ENCODE results near the gene CEP170B.

DNA sequence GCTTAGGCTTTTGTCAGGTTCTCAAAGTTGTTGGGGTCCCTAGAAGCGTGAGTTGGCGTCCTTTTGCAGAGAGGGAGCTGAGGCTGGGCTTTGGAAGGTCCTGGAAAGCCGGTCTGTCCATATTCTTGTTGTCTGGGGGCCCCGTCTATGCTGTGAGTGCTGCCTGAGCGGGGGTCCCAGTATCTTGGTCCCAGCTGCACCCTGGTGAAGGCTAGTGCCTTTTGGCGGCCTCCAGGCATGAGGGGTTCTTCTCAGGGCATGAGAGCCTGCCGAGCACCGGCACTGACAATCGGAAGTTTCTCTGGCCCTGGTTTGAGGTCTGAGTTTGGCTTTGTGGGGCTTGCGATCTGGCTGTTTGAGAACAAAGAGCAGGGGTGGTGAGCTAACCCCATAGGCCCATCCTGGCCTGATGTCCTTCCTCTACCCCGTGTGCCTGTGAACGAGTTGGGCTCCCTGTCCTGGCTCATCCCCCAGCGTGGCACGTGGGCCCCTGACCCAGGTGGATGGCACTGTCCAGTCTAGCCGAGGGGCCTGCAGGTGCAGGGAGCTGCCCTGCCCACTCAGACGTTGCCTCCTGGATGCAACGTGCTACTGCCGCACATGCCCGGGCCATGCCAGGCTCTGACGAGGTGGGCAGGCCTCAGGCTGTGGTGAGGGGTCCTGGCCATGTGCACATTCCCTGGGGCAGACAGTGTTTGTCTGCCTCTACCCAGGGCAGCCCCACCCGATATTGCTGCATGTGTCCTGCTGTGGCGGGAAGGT, 3.9 kb downstream of the CEP170B start:
- TF ChIP-seq CTCF (IDR thresholded peaks at IDR 0.05; ENCODE audit: insufficient read depth, low read length) (no peak), POLR2AphosphoS5 (IDR thresholded peaks at IDR 0.05; ENCODE audit: low read depth) (no peak), GABPA (IDR thresholded peaks at IDR 0.05; ENCODE audit: low read depth) (no peak)
